Astrocyte (in vitro differentiated cells and primary cell): ENCODE measurements around the gene MYT1.

ENCODE experiments used
- CTCF ChIP-seq: IDR thresholded peaks from 2 replicates; pipeline ENCODE4 v1.5.1; 2011; ENCODE audit warnings: low read depth, mild to moderate bottlenecking, inconsistent platforms, low read length, moderate library complexity; ENCODE audit not compliant: insufficient read depth
- EZH2 ChIP-seq: IDR thresholded peaks from 2 replicates; pipeline ENCODE4 v1.6.1; 2012; ENCODE audit warnings: mild to moderate bottlenecking, low read length, inconsistent platforms; ENCODE audit not compliant: insufficient read depth

DNA sequence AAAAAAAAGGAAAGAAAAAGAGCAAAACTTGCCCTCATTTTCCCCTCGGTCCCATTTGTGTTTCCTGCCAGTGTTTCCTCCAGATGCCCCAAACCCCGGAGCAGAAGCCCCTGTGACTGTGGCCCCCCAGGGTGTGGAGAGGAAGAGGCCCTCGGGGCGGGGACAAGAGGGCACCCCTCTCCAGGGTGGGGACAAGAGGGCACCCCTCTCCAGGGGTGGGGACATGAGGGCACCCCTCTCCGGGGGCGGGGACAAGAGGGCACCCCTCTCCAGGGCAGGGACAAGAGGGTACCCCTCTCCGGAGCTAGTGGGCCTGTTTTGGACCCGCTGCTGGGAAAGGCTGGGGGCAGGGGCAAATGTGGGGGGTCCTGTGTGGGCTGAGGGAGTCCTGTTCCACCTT, 13.1 kb downstream of the MYT1 start:
- TF ChIP-seq CTCF, result no peak
- TF ChIP-seq EZH2, result no peak
